ENCODE measurements around the gene ISL2. TPM values are rescaled to one million over a fixed set of nuclear protein-coding genes. Genes with fewer than 3 reads are reported as not detected.

The ISL2 gene
- total RNA-seq, 1 donor from 2014 or later, result 78.7 TPM

DNA sequence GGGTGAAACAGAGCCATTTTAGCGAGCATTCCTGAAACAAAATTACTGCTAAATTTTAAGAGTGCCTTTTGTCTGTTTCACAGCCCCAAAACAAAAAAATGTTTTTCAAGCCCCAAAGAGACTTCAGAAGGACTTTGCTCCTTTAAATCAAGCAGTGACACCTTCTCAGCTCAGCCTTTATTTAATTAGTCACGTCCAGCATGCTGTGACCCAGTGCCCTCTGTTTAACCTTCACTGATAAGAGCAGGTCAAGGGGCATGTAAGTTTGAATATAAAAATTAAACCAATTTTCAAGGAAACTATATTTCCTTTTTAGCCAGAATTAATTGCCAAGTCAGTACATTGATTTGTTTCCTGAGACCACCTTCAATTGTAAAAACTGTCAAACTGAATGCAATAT, 40.6 kb downstream of the ISL2 start:
- Mint-ChIP-seq H3K4me3 (ENCODE audit: unreplicated experiment) (no peak overlapping the region), H3K27ac (ENCODE audit: unreplicated experiment) (no peak overlapping the region), H3K36me3 (ENCODE audit: unreplicated experiment) (peaks cover 5% of the 10 kb centered on the region), H3K4me1 (ENCODE audit: low read depth, unreplicated experiment) (no peaks in the 10 kb centered on the region), H3K9me3 (ENCODE audit: unreplicated experiment) (peaks cover 2% of the 10 kb centered on the region), H3K27me3 (ENCODE audit: unreplicated experiment) (peaks cover 2% of the 10 kb centered on the region)
- TF ChIP-seq, protein P1, sequence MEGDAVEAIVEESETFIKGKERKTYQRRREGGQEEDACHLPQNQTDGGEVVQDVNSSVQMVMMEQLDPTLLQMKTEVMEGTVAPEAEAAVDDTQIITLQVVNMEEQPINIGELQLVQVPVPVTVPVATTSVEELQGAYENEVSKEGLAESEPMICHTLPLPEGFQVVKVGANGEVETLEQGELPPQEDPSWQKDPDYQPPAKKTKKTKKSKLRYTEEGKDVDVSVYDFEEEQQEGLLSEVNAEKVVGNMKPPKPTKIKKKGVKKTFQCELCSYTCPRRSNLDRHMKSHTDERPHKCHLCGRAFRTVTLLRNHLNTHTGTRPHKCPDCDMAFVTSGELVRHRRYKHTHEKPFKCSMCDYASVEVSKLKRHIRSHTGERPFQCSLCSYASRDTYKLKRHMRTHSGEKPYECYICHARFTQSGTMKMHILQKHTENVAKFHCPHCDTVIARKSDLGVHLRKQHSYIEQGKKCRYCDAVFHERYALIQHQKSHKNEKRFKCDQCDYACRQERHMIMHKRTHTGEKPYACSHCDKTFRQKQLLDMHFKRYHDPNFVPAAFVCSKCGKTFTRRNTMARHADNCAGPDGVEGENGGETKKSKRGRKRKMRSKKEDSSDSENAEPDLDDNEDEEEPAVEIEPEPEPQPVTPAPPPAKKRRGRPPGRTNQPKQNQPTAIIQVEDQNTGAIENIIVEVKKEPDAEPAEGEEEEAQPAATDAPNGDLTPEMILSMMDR (IDR thresholded peaks at IDR 0.05; ENCODE audit: partially characterized antibody, unreplicated experiment), result no peak
- no peak for DNase-seq

DNA sequence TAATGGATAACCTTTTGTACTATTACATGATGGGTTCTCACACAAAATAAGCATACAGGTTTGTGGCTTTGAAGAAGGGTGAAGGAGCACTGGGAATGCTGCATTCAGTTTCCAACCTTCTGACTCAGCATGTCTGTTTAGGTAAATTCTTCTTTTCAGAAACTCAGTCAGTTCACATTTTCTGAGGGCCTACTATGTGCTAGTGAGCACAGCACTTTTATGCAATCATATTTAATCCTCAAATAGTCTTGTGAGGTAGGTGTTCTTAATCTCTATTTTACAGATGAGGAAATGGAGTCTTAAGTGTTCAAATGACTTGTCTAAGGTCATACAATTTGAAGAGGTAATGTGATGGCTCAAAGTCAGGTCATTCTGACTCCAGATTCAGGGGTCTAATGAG, 41.2 kb downstream of the ISL2 start:
- TF ChIP-seq, protein P1 (IDR thresholded peaks at IDR 0.05; ENCODE audit: partially characterized antibody, unreplicated experiment), result no peak
- Mint-ChIP-seq H3K9me3 (ENCODE audit: unreplicated experiment) (peaks cover 2% of the 10 kb centered on the region), H3K36me3 (ENCODE audit: unreplicated experiment) (peaks cover 5% of the 10 kb centered on the region), H3K4me3 (ENCODE audit: unreplicated experiment) (no peak overlapping the region), H3K27ac (ENCODE audit: unreplicated experiment) (no peak overlapping the region), H3K27me3 (ENCODE audit: unreplicated experiment) (peaks cover 2% of the 10 kb centered on the region), H3K4me1 (ENCODE audit: low read depth, unreplicated experiment) (no peaks in the 10 kb centered on the region)
- DNase-seq, result no peak

DNA sequence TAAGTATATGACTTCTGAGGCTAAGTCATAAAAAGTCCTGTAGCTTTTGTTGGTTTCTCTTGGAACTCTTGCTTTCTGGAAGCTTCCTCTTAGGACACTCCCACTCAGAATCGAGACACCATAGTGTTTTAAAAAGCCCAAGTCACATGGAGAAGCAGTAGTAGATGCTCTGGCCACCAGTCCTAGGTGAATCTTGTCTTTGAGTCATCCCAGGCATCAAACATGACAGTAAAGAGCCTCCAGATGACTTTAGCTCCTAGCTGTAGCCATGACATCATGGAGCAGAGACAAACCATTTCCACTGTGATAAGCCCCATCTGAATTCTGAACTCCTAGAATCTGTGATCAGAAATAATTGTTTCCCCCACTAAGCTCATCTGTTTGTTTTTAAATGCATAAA, 42.1 kb downstream of the ISL2 start:
- TF ChIP-seq, protein P1 (IDR thresholded peaks at IDR 0.05; ENCODE audit: partially characterized antibody, unreplicated experiment), result no peak
- Mint-ChIP-seq H3K9me3 (ENCODE audit: unreplicated experiment) (no peaks in the 10 kb centered on the region), H3K36me3 (ENCODE audit: unreplicated experiment) (peaks cover 5% of the 10 kb centered on the region), H3K27me3 (ENCODE audit: unreplicated experiment) (peaks cover 2% of the 10 kb centered on the region), H3K4me1 (ENCODE audit: low read depth, unreplicated experiment) (no peaks in the 10 kb centered on the region), H3K27ac (ENCODE audit: unreplicated experiment) (no peak overlapping the region), H3K4me3 (ENCODE audit: unreplicated experiment) (no peak overlapping the region)
- DNase-seq, result no peak

DNA sequence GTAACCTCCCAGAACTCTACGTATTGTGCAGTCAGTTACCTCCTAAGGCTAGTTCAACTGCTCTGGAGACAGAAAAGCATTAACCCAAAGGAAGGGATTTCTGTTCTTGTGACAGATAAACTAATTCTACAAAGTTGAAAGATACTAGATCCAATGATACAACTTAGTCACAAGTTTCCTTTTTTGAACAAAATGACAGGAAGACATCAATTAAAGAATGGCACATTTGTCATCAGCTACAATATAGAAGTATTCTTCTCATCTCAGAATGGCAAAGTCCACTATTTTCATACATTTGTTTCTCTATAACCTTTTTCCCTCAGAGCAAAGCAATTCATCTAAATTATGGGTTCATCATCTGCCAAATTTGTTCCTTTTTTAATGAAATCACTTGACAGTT, 43.7 kb downstream of the ISL2 start:
- no peak overlapping the region for H3K4me3 Mint-ChIP-seq (ENCODE audit: unreplicated experiment)
- H3K27me3 Mint-ChIP-seq (ENCODE audit: unreplicated experiment), result peaks cover 2% of the 10 kb centered on the region
- H3K4me1 Mint-ChIP-seq (ENCODE audit: low read depth, unreplicated experiment), result no peaks in the 10 kb centered on the region
- TF ChIP-seq, protein P1 (IDR thresholded peaks at IDR 0.05; ENCODE audit: partially characterized antibody, unreplicated experiment), result no peak
- no peaks in the 10 kb centered on the region for H3K9me3 Mint-ChIP-seq (ENCODE audit: unreplicated experiment)
- DNase-seq, result no peak
- H3K36me3 Mint-ChIP-seq (ENCODE audit: unreplicated experiment), result peaks cover 5% of the 10 kb centered on the region
- H3K27ac Mint-ChIP-seq (ENCODE audit: unreplicated experiment), result no peak overlapping the region

DNA sequence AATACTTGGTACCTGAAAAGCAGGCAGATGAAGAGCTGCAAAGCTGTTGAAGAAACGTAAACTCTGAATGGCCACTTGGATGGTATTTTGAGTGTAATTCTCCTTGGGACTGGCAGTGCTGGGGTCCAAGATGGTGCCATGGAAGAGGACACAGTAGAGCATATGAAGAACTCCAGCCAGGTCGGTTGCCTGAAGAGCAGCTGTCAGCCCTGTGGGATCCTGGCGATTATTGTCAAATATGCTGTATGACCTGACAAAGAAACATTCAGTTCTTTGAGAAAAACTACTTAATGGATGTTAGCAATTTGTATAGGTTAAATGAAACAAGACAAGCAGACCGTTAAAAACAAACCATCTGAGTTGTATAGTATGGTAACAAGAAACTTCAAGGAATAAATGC, 44.8 kb downstream of the ISL2 start:
- TF ChIP-seq, protein P1 (IDR thresholded peaks at IDR 0.05; ENCODE audit: partially characterized antibody, unreplicated experiment), result no peak
- H3K27ac Mint-ChIP-seq (ENCODE audit: unreplicated experiment), result no peak overlapping the region
- peaks cover 5% of the 10 kb centered on the region for H3K36me3 Mint-ChIP-seq (ENCODE audit: unreplicated experiment)
- DNase-seq, result no peak
- no peaks in the 10 kb centered on the region for H3K9me3 Mint-ChIP-seq (ENCODE audit: unreplicated experiment)
- H3K27me3 Mint-ChIP-seq (ENCODE audit: unreplicated experiment), result peaks cover 2% of the 10 kb centered on the region
- no peak overlapping the region for H3K4me3 Mint-ChIP-seq (ENCODE audit: unreplicated experiment)
- H3K4me1 Mint-ChIP-seq (ENCODE audit: low read depth, unreplicated experiment), result no peaks in the 10 kb centered on the region
